HEK293T (cell line): Measurements from ENCODE around the gene DNER.

Experiments
- CTCF ChIA-PET: fragments of 350-600 bp; formaldehyde crosslinking; extraction: SDS; loops from one replicate; lab custom pipeline; 2021; ENCODE audit warnings: antibody characterized with exemption, inconsistent platforms; lab: Yijun Ruan, JAX
- POLR2A ChIA-PET: fragments of 350-600 bp; formaldehyde crosslinking; extraction: SDS; loops from one replicate; lab custom pipeline; 2020; ENCODE audit warnings: antibody characterized with exemption, inconsistent platforms; lab: Yijun Ruan, JAX
- DNase-seq: peaks from one replicate; pipeline ENCODE4 v3.0.0; 2012; ENCODE audit warnings: mixed read lengths; ENCODE audit errors: extremely low spot score
- ARNT ChIP-seq: fragments of 450-650 bp; IDR thresholded peaks from 2 replicates; pipeline ENCODE4 v1.6.1; 2017; ENCODE audit warnings: mild to moderate bottlenecking
- BHLHE40 ChIP-seq: fragments of 450-650 bp; IDR thresholded peaks from 2 replicates; pipeline ENCODE4 v1.6.1; 2016; ENCODE audit warnings: mild to moderate bottlenecking, moderate library complexity, borderline replicate concordance
- CTBP1 ChIP-seq: fragments of 450-650 bp; IDR thresholded peaks from 2 replicates; pipeline ENCODE4 v1.6.1; 2016; ENCODE audit warnings: borderline replicate concordance
- ELF4 ChIP-seq: fragments of 450-650 bp; IDR thresholded peaks from 2 replicates; pipeline ENCODE4 v1.6.1; 2017; ENCODE audit warnings: antibody characterized with exemption
- FOXA1 ChIP-seq: fragments of 450-650 bp; IDR thresholded peaks from 2 replicates; pipeline ENCODE4 v1.6.1; 2016; ENCODE audit warnings: mild to moderate bottlenecking
- FOXK2 ChIP-seq: fragments of 450-650 bp; IDR thresholded peaks from 2 replicates; pipeline ENCODE4 v1.6.1; 2016; ENCODE audit warnings: mild to moderate bottlenecking
- FOXM1 ChIP-seq: fragments of 450-650 bp; IDR thresholded peaks from 2 replicates; pipeline ENCODE4 v1.6.1; 2017; ENCODE audit warnings: mild to moderate bottlenecking, borderline replicate concordance
- HDGF ChIP-seq: fragments of 450-650 bp; IDR thresholded peaks from 2 replicates; pipeline ENCODE4 v1.6.1; 2017; ENCODE audit warnings: antibody characterized with exemption, borderline replicate concordance
- L3MBTL2 ChIP-seq: fragments of 450-650 bp; conservative IDR thresholded peaks from 2 replicates; pipeline ENCODE4 v1.6.1; 2016; ENCODE audit warnings: mild to moderate bottlenecking
- LEF1 ChIP-seq: fragments of 450-650 bp; IDR thresholded peaks from 2 replicates; pipeline ENCODE4 v1.6.1; 2017; ENCODE audit warnings: mild to moderate bottlenecking, borderline replicate concordance
- NFRKB ChIP-seq: fragments of 450-650 bp; IDR thresholded peaks from 2 replicates; pipeline ENCODE4 v1.6.1; 2016; ENCODE audit warnings: mild to moderate bottlenecking, moderate library complexity
- PKNOX1 ChIP-seq: fragments of 450-650 bp; IDR thresholded peaks from 2 replicates; pipeline ENCODE4 v1.6.1; 2016
- SP1 ChIP-seq: fragments of 450-650 bp; IDR thresholded peaks from 2 replicates; pipeline ENCODE4 v1.6.1; 2017
- SUZ12 ChIP-seq: fragments of 450-650 bp; IDR thresholded peaks from 2 replicates; pipeline ENCODE4 v1.6.1; 2016; ENCODE audit warnings: mild to moderate bottlenecking
- TARDBP ChIP-seq: fragments of 450-650 bp; IDR thresholded peaks from 2 replicates; pipeline ENCODE4 v1.6.1; 2016
- ZNF384 ChIP-seq: fragments of 450-650 bp; IDR thresholded peaks from 2 replicates; pipeline ENCODE4 v1.6.1; 2016

DNER gene

DNA sequence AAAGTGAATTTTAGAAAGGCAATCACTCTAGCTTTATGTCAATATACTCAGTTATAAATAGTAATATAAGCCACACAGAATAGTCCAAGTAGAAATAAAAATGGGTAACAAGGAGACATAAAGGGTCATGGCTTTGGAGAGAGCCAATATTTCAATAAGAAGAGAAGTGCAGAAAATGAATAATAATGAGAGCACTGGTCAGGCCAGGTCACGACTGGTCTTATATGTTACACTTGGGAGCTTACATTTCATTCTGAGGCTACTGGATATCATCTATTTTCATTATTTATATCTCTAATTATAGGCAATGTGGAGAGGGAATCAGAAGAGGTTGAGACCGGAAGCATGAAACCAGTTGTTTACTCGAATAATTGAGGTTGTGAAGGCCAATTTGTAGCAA lies 262.5 kb downstream of the DNER start:
- POLR2A ChIA-PET: no interaction called here
- TF ChIP-seq NFRKB: no peak
- TF ChIP-seq PKNOX1: no peak
- no peak for TF ChIP-seq HDGF
- no peak for TF ChIP-seq LEF1
- no peak for TF ChIP-seq BHLHE40
- no peak for TF ChIP-seq L3MBTL2
- TF ChIP-seq FOXK2: no peak
- no peak for TF ChIP-seq SUZ12
- no peak for TF ChIP-seq SP1
- TF ChIP-seq FOXA1: no peak
- no peak for TF ChIP-seq CTBP1
- CTCF ChIA-PET: no interaction called here
- DNase-seq: no peak

- DNase-seq: no peak
- ChIA-PET CTCF (no interaction called here), POLR2A (no interaction called here)
- TF ChIP-seq SUZ12 (no peak), L3MBTL2 (no peak), NFRKB (no peak), HDGF (no peak), SP1 (no peak), ELF4 (no peak), FOXK2 (no peak), PKNOX1 (no peak), LEF1 (no peak)
Observed at GRCh38 chr2:229447227-229447626, 267.1 kb downstream of the DNER start.

- CTCF ChIA-PET: no interaction called here
- TF ChIP-seq SP1 (no peak), FOXM1 (no peak), HDGF (no peak), FOXA1 (no peak), CTBP1 (no peak), L3MBTL2 (no peak), PKNOX1 (no peak), TARDBP (no peak), BHLHE40 (no peak), SUZ12 (no peak), FOXK2 (no peak), NFRKB (no peak), ELF4 (no peak)
- POLR2A ChIA-PET: no interaction called here
- no peak for DNase-seq
Observed at GRCh38 chr2:229446350-229446749, 268.0 kb downstream of the DNER start.

- DNase-seq: no peak
- POLR2A ChIA-PET: no interaction called here
Observed at GRCh38 chr2:229445501-229446211, 268.7 kb downstream of the DNER start.

GRCh38 chr2:229445019-229445418 lies 269.3 kb downstream of the DNER start:
- ChIA-PET CTCF (no interaction called here), POLR2A (no interaction called here)
- DNase-seq: no peak
- TF ChIP-seq TARDBP (no peak), NFRKB (no peak), BHLHE40 (no peak), L3MBTL2 (no peak)

More at GRCh38 chr2:229445501-229446211, 268.7 kb downstream of the DNER start:
- CTCF ChIA-PET: no interaction called here
- TF ChIP-seq ZNF384 (no peak), ARNT (no peak), NFRKB (no peak), LEF1 (no peak), L3MBTL2 (no peak), TARDBP (no peak), FOXA1 (no peak), SUZ12 (no peak), CTBP1 (no peak), HDGF (no peak)

DNA sequence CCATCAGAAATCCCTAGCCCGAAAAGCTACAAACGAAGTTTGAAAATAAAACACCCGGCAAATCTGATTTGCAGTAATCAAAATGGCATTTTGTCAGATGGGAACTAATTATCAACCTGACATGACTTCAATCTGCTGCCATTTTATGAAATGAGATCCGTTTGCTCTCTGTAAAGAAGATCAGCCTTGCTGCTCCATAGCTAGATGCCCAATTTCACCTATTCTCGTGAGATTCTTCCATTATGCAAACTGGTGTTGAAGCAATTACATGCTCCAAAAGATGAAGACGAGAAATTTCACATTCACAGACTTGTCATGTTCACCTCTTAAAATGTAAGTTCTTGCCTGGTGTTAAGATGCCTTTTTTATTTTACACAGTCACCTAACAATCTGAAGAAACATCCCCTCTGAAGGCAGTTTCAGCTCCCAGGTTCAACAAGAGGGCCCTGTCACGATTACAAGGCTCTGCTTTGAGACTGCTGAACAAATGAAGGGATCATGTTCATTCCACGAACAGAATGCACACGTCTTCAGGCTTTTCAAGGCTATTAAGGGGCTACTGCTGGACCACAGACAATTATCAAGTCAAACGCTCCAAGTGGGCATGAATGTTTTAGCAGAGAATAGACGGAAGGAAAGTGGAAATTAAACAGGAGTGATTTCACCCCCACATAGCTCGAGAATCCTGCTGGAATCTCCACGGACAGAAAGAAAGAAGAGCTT lies 270.6 kb downstream of the DNER start:
- TF ChIP-seq L3MBTL2: no peak
- no peak for TF ChIP-seq ZNF384
- TF ChIP-seq BHLHE40: no peak
- no peak for TF ChIP-seq HDGF
- TF ChIP-seq FOXM1: no peak
- TF ChIP-seq NFRKB: no peak
- TF ChIP-seq FOXA1: no peak
- no peak for TF ChIP-seq PKNOX1
- TF ChIP-seq TARDBP: no peak
- no peak for TF ChIP-seq SUZ12
- TF ChIP-seq CTBP1: no peak
- TF ChIP-seq LEF1: no peak
- no peak for TF ChIP-seq ELF4
- no peak for TF ChIP-seq SP1
- TF ChIP-seq FOXK2: no peak
- TF ChIP-seq ARNT: no peak
- ChIA-PET POLR2A (no interaction called here), CTCF (no interaction called here)
- no peak for DNase-seq
